Lower leg skin (tissue), 4 donors: ENCODE data around the gene PABPN1L. TPM values are rescaled to one million over a fixed set of nuclear protein-coding genes. Genes with fewer than 3 reads are reported as not detected.

Experiments
- DNase-seq, 2 donors: peaks; one replicate each; pipeline ENCODE4 v3.0.0-alpha.2; 2019; ENCODE audit warnings: low spot score in 2 of 2
- H3K4me3 ChIP-seq: fragments of 200-600 bp; sonication (generic); 2 replicates; pipeline ENCODE4 v1.5.1; 2017; ENCODE audit warnings: mild to moderate bottlenecking, low read depth; ENCODE audit not compliant: poor library complexity, severe bottlenecking
- CTCF ChIP-seq, 3 donors: fragments of 450-650 bp; IDR thresholded peaks; one replicate each; pipeline ENCODE4 v1.5.1; 2016; ENCODE audit warnings: antibody characterized with exemption in 3 of 3, mild to moderate bottlenecking in 3 of 3, moderate library complexity in 2 of 3
- POLR2A ChIP-seq, 2 donors: fragments of 450-650 bp; IDR thresholded peaks; one replicate each; pipeline ENCODE4 v1.6.1; 2016 to 2017; ENCODE audit warnings: antibody characterized with exemption in 2 of 2, mild to moderate bottlenecking in 1 of 2, moderate library complexity in 1 of 2
- WGBS, 2 donors: methylation state at CpG; one replicate each; pipeline ENCODE4 v1.1.5; 2018; 5-methylcytosine and 5-hydroxymethylcytosine counted together
- intact Hi-C: fragments of 100-400 bp; cut with DNase I; formaldehyde crosslinking; loops from one replicate; pipeline ENCODE4 v1.15.0; 2023; ENCODE audit warnings: low total_unique reads
- total RNA-seq, 4 donors: library from RNA; depleted of rRNA; stranded (reverse); fragments of >200 nt; gene quantifications; one replicate each; pipeline ENCODE4 v1.1.0, GENCODE V29; 2016

The PABPN1L gene
- total RNA-seq, 4 donors from 2014 or later, result not detected

- 52 to 76% methylated on average over 14 to 30 of the region's 41 CpGs for WGBS, 2 donors
- DNase-seq, result no peak
- intact Hi-C loops, result loop anchor here (10.0 kb wide), 1 partner anchor 348 kb away; no protein-coding TSS in a partner anchor
Measured at GRCh38 chr16:88816736-88817535, 49.5 kb downstream of the PABPN1L start.

GRCh38 chr16:88815901-88816589 lies 50.4 kb downstream of the PABPN1L start:
- no peak overlapping the region for H3K4me3 ChIP-seq
- DNase-seq, result no peak
- no peak for TF ChIP-seq POLR2A (IDR thresholded peaks at IDR 0.05)
- peak in 1 of 3 donors; percentile 33 for TF ChIP-seq CTCF (IDR thresholded peaks at IDR 0.05)
- 43 to 60% methylated on average over 13 of the region's 19 CpGs for WGBS, 2 donors
- intact Hi-C loops, result loop anchor here (10.0 kb wide), 1 partner anchor 349 kb away; no protein-coding TSS in a partner anchor

More at GRCh38 chr16:88816736-88817535, 49.5 kb downstream of the PABPN1L start:
- no peak for TF ChIP-seq POLR2A (IDR thresholded peaks at IDR 0.05)
- TF ChIP-seq CTCF (IDR thresholded peaks at IDR 0.05), result no peak
- no peak overlapping the region for H3K4me3 ChIP-seq

- no peak for DNase-seq
- intact Hi-C loops, result loop anchor here (10.0 kb wide), 1 partner anchor 350 kb away; no protein-coding TSS in a partner anchor
- 74 to 85% methylated on average over 9 to 10 of the region's 10 CpGs for WGBS, 2 donors
- no peak for TF ChIP-seq POLR2A (IDR thresholded peaks at IDR 0.05)
- no peak overlapping the region for H3K4me3 ChIP-seq
Measured at GRCh38 chr16:88815227-88815626, 51.2 kb downstream of the PABPN1L start.

- H3K4me3 ChIP-seq, result no peak overlapping the region
- TF ChIP-seq POLR2A (IDR thresholded peaks at IDR 0.05) (no peak), CTCF (IDR thresholded peaks at IDR 0.05) (no peak)
- DNase-seq, result no peak
- 83 to 93% methylated on average over 13 of the region's 13 CpGs for WGBS, 2 donors
- intact Hi-C loops, result loop anchor here (10.0 kb wide), 1 partner anchor 351 kb away; no protein-coding TSS in a partner anchor
Measured at GRCh38 chr16:88814144-88814502, 52.3 kb downstream of the PABPN1L start.

Other genes starting within 250 kb of the PABPN1L start
- gene IL17C, start 228.1 kb downstream of the PABPN1L start, total RNA-seq, result under 1 TPM in 1 of 4 donors, not detected in 3; 0.91 TPM
- gene CYBA, start 215.6 kb downstream of the PABPN1L start, total RNA-seq, result 10 to 100 TPM; 30.5 to 93.2 (median 44.7) TPM
- gene MVD, start 203.6 kb downstream of the PABPN1L start, total RNA-seq, result 10 to 100 TPM; 40.2 to 93.5 (median 67.1) TPM
- under 1 TPM; 0.17 to 0.81 (median 0.29) TPM for gene SNAI3, start 180.2 kb downstream of the PABPN1L start, total RNA-seq
- 10 to 100 TPM; 14.7 to 21.8 (median 17.7) TPM for gene RNF166, start 160.3 kb downstream of the PABPN1L start, total RNA-seq
- 1 to 10 TPM; 9.4 to 9.9 (median 9.5) TPM for gene CTU2, start 160.2 kb downstream of the PABPN1L start, total RNA-seq
- 100 to 1,000 TPM; 196 to 281 (median 206) TPM for gene PIEZO1, start 81.4 kb downstream of the PABPN1L start, total RNA-seq
- 10 to 100 TPM in 2 of 4 donors, 1 to 10 TPM in 2; 2.9 to 14.7 (median 7.9) TPM for gene CDT1, start 62.9 kb downstream of the PABPN1L start, total RNA-seq
- gene APRT, start 54.7 kb downstream of the PABPN1L start, total RNA-seq, result 100 to 1,000 TPM; 276 to 310 (median 291) TPM
- 10 to 100 TPM; 17.3 to 45.6 (median 37.3) TPM for gene GALNS, start 9.7 kb downstream of the PABPN1L start, total RNA-seq
- 10 to 100 TPM; 29.9 to 43.0 (median 38.6) TPM for gene TRAPPC2L, start 9.5 kb downstream of the PABPN1L start, total RNA-seq
- 1 to 10 TPM in 3 of 4 donors, under 1 TPM in 1; 0.93 to 4.4 (median 2.9) TPM for gene CBFA2T3, start 110.5 kb upstream of the PABPN1L start, total RNA-seq
- 10 to 100 TPM; 22.7 to 42.3 (median 34.4) TPM for gene ACSF3, start 227.2 kb upstream of the PABPN1L start, total RNA-seq